SK-N-SH (cell line): ENCODE data around the gene HOPX.

Experiments
- POLR2AphosphoS5 ChIP-seq: IDR thresholded peaks from 2 replicates; pipeline ENCODE4 v1.6.1; 2012; ENCODE audit warnings: low read depth, low read length
- TF ChIP-seq, protein P1 (sequence below): IDR thresholded peaks from 2 replicates; pipeline ENCODE4 v1.6.1; 2012; ENCODE audit warnings: mild to moderate bottlenecking, low read depth, low read length, moderate library complexity
- TF ChIP-seq, protein P2 (sequence below): IDR thresholded peaks from 2 replicates; pipeline ENCODE4 v1.4.0; 2012; ENCODE audit warnings: low read depth, borderline replicate concordance

DNA sequence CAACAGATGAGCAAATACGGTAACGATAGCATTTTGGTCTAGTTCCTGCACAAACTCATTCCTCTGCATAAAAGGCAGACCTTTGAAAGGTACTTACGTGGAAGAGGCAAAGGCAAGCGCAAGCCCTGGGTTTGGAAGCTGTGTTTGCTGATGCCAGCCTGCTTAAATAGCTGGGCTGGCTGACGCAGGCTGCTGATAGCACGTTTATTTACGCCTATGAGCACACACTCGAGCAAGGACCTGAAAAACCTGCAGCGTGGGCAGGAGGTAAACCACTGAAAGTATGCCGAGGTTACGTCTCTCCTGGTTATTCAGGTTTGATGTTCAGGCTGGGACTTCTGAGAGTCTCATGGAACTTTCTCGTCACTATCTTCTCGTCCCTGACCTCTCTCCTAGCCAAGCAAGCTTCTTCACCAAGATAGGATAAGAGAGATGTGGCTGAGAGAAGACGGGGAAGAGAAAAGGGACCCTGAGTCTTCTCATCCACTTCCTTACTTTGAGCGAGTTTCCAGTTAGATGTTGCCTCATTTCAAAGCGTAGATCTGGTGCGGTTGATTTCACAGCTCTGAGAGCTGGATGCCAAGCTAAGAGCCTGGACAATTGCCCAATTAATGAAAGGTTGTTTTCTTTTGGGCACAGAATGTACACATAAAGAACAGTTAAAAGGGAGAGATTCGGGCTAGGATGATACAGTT lies at the start of gene HOPX:
- TF ChIP-seq, protein P1, sequence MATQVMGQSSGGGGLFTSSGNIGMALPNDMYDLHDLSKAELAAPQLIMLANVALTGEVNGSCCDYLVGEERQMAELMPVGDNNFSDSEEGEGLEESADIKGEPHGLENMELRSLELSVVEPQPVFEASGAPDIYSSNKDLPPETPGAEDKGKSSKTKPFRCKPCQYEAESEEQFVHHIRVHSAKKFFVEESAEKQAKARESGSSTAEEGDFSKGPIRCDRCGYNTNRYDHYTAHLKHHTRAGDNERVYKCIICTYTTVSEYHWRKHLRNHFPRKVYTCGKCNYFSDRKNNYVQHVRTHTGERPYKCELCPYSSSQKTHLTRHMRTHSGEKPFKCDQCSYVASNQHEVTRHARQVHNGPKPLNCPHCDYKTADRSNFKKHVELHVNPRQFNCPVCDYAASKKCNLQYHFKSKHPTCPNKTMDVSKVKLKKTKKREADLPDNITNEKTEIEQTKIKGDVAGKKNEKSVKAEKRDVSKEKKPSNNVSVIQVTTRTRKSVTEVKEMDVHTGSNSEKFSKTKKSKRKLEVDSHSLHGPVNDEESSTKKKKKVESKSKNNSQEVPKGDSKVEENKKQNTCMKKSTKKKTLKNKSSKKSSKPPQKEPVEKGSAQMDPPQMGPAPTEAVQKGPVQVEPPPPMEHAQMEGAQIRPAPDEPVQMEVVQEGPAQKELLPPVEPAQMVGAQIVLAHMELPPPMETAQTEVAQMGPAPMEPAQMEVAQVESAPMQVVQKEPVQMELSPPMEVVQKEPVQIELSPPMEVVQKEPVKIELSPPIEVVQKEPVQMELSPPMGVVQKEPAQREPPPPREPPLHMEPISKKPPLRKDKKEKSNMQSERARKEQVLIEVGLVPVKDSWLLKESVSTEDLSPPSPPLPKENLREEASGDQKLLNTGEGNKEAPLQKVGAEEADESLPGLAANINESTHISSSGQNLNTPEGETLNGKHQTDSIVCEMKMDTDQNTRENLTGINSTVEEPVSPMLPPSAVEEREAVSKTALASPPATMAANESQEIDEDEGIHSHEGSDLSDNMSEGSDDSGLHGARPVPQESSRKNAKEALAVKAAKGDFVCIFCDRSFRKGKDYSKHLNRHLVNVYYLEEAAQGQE = no peak
- no peak for TF ChIP-seq POLR2AphosphoS5
- TF ChIP-seq, protein P2, sequence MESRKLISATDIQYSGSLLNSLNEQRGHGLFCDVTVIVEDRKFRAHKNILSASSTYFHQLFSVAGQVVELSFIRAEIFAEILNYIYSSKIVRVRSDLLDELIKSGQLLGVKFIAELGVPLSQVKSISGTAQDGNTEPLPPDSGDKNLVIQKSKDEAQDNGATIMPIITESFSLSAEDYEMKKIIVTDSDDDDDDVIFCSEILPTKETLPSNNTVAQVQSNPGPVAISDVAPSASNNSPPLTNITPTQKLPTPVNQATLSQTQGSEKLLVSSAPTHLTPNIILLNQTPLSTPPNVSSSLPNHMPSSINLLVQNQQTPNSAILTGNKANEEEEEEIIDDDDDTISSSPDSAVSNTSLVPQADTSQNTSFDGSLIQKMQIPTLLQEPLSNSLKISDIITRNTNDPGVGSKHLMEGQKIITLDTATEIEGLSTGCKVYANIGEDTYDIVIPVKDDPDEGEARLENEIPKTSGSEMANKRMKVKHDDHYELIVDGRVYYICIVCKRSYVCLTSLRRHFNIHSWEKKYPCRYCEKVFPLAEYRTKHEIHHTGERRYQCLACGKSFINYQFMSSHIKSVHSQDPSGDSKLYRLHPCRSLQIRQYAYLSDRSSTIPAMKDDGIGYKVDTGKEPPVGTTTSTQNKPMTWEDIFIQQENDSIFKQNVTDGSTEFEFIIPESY = no peak
